Upper lobe of left lung (tissue), 4 donors: Measurements from ENCODE around the gene CFAP74.

Experiments
- POLR2A ChIP-seq, 4 donors: fragments of 450-650 bp; IDR thresholded peaks; one replicate each; pipeline ENCODE4 v1.5.1; 2016 to 2017; ENCODE audit warnings: antibody characterized with exemption in 4 of 4, mild to moderate bottlenecking in 2 of 4
- TF ChIP-seq, protein P1 (sequence below), 6 experiments: fragments of 450-650 bp in 4 of 6; fragments of 200-600 bp in 2 of 6; sonication (generic) in 2 of 6; IDR thresholded peaks; one replicate each; pipeline ENCODE4 v1.5.1; 2016 to 2019; ENCODE audit warnings: antibody characterized with exemption in 6 of 6

DNA sequence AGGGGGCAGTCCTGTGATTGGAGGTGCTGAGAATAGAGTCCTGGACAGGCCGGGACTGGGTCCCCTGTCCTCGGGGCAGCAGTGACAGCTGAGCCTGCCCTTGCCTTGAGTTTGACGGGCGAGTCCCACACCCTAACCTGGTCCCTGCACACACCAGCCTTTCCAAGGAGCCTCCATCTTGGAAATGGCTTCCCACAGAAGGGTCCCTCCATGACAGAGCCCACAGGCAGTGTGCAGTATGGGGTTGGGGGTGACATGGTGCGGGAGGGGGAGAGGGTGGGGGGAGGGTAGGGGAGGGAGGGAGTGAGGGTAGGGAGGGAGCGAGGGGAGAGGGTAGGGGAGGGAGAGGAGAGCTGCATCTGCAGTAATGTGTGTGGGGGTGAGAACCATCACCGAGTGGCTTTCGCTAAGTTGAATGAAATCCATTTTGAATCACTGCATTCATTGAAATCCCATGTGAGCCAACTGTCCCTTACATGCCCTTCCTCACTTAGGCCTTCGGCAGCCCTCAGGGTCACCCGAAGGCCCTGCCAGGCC is 74.4 kb downstream of the CFAP74 start:
- TF ChIP-seq, protein P1, sequence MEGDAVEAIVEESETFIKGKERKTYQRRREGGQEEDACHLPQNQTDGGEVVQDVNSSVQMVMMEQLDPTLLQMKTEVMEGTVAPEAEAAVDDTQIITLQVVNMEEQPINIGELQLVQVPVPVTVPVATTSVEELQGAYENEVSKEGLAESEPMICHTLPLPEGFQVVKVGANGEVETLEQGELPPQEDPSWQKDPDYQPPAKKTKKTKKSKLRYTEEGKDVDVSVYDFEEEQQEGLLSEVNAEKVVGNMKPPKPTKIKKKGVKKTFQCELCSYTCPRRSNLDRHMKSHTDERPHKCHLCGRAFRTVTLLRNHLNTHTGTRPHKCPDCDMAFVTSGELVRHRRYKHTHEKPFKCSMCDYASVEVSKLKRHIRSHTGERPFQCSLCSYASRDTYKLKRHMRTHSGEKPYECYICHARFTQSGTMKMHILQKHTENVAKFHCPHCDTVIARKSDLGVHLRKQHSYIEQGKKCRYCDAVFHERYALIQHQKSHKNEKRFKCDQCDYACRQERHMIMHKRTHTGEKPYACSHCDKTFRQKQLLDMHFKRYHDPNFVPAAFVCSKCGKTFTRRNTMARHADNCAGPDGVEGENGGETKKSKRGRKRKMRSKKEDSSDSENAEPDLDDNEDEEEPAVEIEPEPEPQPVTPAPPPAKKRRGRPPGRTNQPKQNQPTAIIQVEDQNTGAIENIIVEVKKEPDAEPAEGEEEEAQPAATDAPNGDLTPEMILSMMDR (IDR thresholded peaks at IDR 0.05): no peak
- no peak for TF ChIP-seq POLR2A (IDR thresholded peaks at IDR 0.05)
